GM23248 (cell line): ENCODE measurements around the gene ELFN1. TPM values are rescaled to one million over a fixed set of nuclear protein-coding genes. Genes with fewer than 3 reads are reported as not detected.

Experiments
- DNase-seq: peaks from one replicate; pipeline ENCODE4 v3.0.0-alpha.2; 2015
- H2AFZ ChIP-seq: fragments of 200-600 bp; sonication (generic); 2 replicates; pipeline ENCODE4 v1.6.1; 2016; ENCODE audit warnings: antibody characterized with exemption
- H3F3A ChIP-seq: fragments of 200-600 bp; sonication (generic); 2 replicates; pipeline ENCODE4 v1.6.1; 2016; ENCODE audit warnings: mild to moderate bottlenecking, antibody characterized with exemption, mixed run types; ENCODE audit not compliant: insufficient read depth
- H3K27ac ChIP-seq: fragments of 200-600 bp; sonication (generic); 2 replicates; pipeline ENCODE4 v1.5.1; 2016; ENCODE audit warnings: mild to moderate bottlenecking
- H3K27me3 ChIP-seq: fragments of 200-600 bp; sonication (generic); replicated peaks from 2 replicates; pipeline ENCODE4 v1.6.1; 2016; ENCODE audit warnings: mild to moderate bottlenecking; ENCODE audit not compliant: insufficient read depth
- H3K36me3 ChIP-seq: fragments of 200-600 bp; sonication (generic); 2 replicates; pipeline ENCODE4 v1.6.1; 2016; ENCODE audit warnings: low read depth, mild to moderate bottlenecking
- H3K4me1 ChIP-seq: fragments of 200-600 bp; sonication (generic); 2 replicates; pipeline ENCODE4 v1.6.1; 2016; ENCODE audit warnings: mild to moderate bottlenecking; ENCODE audit not compliant: insufficient read depth
- H3K4me2 ChIP-seq: fragments of 200-600 bp; sonication (generic); one replicate; pipeline ENCODE4 v1.6.1; 2016; ENCODE audit warnings: mild to moderate bottlenecking; ENCODE audit not compliant: unreplicated experiment
- H3K4me3 ChIP-seq: fragments of 200-600 bp; sonication (generic); 2 replicates; pipeline ENCODE4 v1.5.1; 2016; ENCODE audit warnings: mild to moderate bottlenecking
- H3K79me2 ChIP-seq: fragments of 200-600 bp; sonication (generic); 2 replicates; pipeline ENCODE4 v1.6.1; 2016; ENCODE audit warnings: mild to moderate bottlenecking; ENCODE audit not compliant: insufficient read depth
- H3K9ac ChIP-seq: fragments of 200-600 bp; sonication (generic); 2 replicates; pipeline ENCODE4 v1.6.1; 2016; ENCODE audit warnings: mild to moderate bottlenecking
- H3K9me2 ChIP-seq: fragments of 200-600 bp; sonication (generic); 2 replicates; pipeline ENCODE4 v1.6.1; 2016; ENCODE audit warnings: mixed run types, mild to moderate bottlenecking, moderate library complexity; ENCODE audit not compliant: insufficient read depth
- H3K9me3 ChIP-seq: fragments of 200-600 bp; sonication (generic); one replicate; pipeline ENCODE4 v1.6.1; 2017; ENCODE audit warnings: low read depth
- H4K20me1 ChIP-seq: fragments of 200-600 bp; sonication (generic); 2 replicates; pipeline ENCODE4 v1.6.0; 2016; ENCODE audit not compliant: insufficient read depth
- EZH2 ChIP-seq: fragments of 200-600 bp; sonication (generic); IDR thresholded peaks from 2 replicates; pipeline ENCODE4 v1.6.1; 2018; ENCODE audit warnings: antibody characterized with exemption, mild to moderate bottlenecking; ENCODE audit not compliant: insufficient read depth, poor library complexity, severe bottlenecking
- EZH2phosphoT487 ChIP-seq: fragments of 200-600 bp; sonication (generic); IDR thresholded peaks from 2 replicates; pipeline ENCODE4 v1.6.1; 2018; ENCODE audit warnings: antibody characterized with exemption, moderate library complexity, mild to moderate bottlenecking, low read depth; ENCODE audit not compliant: insufficient read depth
- WGBS, 2 experiments: methylation state at CpG; one replicate each; pipeline ENCODE4 v1.1.6; 2015 to 2017; ENCODE audit warnings: low lambda C conversion rate in 2 of 2, low coverage in 1 of 2; ENCODE audit errors: missing lambda C conversion rate in 2 of 2; 5-methylcytosine and 5-hydroxymethylcytosine counted together
- in situ Hi-C: fragments of 300-500 bp; cut with MboI; formaldehyde crosslinking; loops from 2 replicates; pipeline ENCODE4 v1.15.0; 2020
- polyA plus RNA-seq: library from polyadenylated mRNA; unstranded; fragments of >200 nt; fragmentation: Nextera tagmentation; extraction: Ambion mirVana; gene quantifications from 2 replicates; pipeline ENCODE4 v1.2.1, GENCODE V29; 2016
- total RNA-seq: library from RNA; depleted of rRNA; stranded (reverse); fragments of >200 nt; shearing (Covaris generic); gene quantifications from 2 replicates; pipeline ENCODE4 v1.2.3, GENCODE V29; 2014

ELFN1 gene
- total and polyA plus RNA-seq, 2 experiments from 2014 or later: 0.13 to 6.2 TPM

DNA sequence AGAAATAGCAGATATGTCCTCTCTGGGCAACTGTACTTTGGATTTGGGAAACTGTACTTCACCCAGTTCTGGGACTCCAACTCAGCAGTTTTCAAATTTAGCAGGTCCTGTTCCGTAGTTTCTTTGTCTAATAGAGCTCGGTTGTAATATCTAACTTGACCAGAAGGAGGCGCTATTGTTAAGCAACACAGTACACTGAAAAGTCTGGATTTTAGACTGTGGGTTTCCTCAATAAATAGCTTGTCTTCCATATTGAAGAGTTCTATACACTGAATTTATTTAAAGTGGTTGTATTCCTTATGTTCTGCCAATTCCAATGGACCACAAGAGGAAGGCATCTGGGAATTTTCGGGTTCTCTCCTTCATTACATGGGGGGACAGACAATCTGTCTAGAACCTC is 39.8 kb downstream of the ELFN1 start:
- Histone ChIP-seq H3K79me2 (no peaks in the 10 kb centered on the region), H4K20me1 (no peaks in the 10 kb centered on the region), H2AFZ (no peak overlapping the region), H3F3A (no peaks in the 10 kb centered on the region), H3K4me2 (no peak overlapping the region), H3K9me3 (no peaks in the 10 kb centered on the region), H3K27ac (no peak overlapping the region), H3K27me3 (no peaks in the 10 kb centered on the region), H3K9me2 (no peaks in the 10 kb centered on the region), H3K4me1 (no peaks in the 10 kb centered on the region), H3K9ac (no peak overlapping the region), H3K4me3 (no peak overlapping the region), H3K36me3 (no peaks in the 10 kb centered on the region)
- in situ Hi-C loops: no loop called here
- WGBS, 2 experiments: 70 to 80% methylated on average over 4 of the region's 4 CpGs
- no peak for TF ChIP-seq EZH2phosphoT487
- TF ChIP-seq EZH2: no peak
- no peak for DNase-seq

DNA sequence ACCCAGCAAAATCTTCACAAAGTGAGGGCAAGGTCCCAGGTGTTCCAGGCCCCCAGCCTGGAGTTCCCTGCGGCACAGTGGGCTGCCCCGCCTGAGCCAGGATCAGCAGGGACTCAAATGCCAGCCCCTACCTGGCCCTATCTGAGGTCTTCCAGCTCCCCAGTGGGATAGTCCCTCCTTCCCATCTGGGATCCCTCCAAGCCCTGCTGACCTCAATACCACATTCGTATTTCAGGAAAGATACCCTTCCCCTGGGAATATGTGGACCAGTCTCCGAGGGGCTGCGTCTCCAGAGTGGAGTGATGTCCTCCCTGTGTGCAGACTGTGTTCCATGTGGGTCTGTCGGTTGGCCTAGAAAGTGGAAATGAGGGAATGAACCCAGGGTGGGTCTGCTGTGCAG is 40.9 kb downstream of the ELFN1 start:
- no peak overlapping the region for H3K9ac ChIP-seq
- H3F3A ChIP-seq: no peaks in the 10 kb centered on the region
- no peak overlapping the region for H3K27ac ChIP-seq
- H4K20me1 ChIP-seq: no peaks in the 10 kb centered on the region
- 74 to 77% methylated on average over 6 of the region's 6 CpGs for WGBS, 2 experiments
- H3K4me2 ChIP-seq: no peak overlapping the region
- no peak overlapping the region for H2AFZ ChIP-seq
- no peaks in the 10 kb centered on the region for H3K9me2 ChIP-seq
- DNase-seq: no peak
- H3K4me1 ChIP-seq: no peaks in the 10 kb centered on the region
- H3K36me3 ChIP-seq: no peaks in the 10 kb centered on the region
- no peaks in the 10 kb centered on the region for H3K27me3 ChIP-seq
- H3K79me2 ChIP-seq: no peaks in the 10 kb centered on the region
- no peaks in the 10 kb centered on the region for H3K9me3 ChIP-seq
- no peak overlapping the region for H3K4me3 ChIP-seq
- in situ Hi-C loops: no loop called here
- TF ChIP-seq EZH2 (no peak), EZH2phosphoT487 (no peak)

- in situ Hi-C loops: no loop called here
- Histone ChIP-seq H3K27ac (no peak overlapping the region), H3K36me3 (no peaks in the 10 kb centered on the region), H3K4me3 (no peak overlapping the region), H3K4me1 (no peaks in the 10 kb centered on the region), H2AFZ (no peak overlapping the region), H3K27me3 (no peaks in the 10 kb centered on the region), H3F3A (no peaks in the 10 kb centered on the region), H3K9me2 (no peaks in the 10 kb centered on the region), H3K4me2 (no peak overlapping the region), H3K9me3 (no peaks in the 10 kb centered on the region), H4K20me1 (no peaks in the 10 kb centered on the region), H3K79me2 (no peaks in the 10 kb centered on the region), H3K9ac (no peak overlapping the region)
- no peak for TF ChIP-seq EZH2
- no peak for TF ChIP-seq EZH2phosphoT487
- WGBS, 2 experiments: 87 to 91% methylated on average over 18 of the region's 18 CpGs
- DNase-seq: no peak
Measured at GRCh38 chr7:1712907-1713501, 42.9 kb downstream of the ELFN1 start.

DNA sequence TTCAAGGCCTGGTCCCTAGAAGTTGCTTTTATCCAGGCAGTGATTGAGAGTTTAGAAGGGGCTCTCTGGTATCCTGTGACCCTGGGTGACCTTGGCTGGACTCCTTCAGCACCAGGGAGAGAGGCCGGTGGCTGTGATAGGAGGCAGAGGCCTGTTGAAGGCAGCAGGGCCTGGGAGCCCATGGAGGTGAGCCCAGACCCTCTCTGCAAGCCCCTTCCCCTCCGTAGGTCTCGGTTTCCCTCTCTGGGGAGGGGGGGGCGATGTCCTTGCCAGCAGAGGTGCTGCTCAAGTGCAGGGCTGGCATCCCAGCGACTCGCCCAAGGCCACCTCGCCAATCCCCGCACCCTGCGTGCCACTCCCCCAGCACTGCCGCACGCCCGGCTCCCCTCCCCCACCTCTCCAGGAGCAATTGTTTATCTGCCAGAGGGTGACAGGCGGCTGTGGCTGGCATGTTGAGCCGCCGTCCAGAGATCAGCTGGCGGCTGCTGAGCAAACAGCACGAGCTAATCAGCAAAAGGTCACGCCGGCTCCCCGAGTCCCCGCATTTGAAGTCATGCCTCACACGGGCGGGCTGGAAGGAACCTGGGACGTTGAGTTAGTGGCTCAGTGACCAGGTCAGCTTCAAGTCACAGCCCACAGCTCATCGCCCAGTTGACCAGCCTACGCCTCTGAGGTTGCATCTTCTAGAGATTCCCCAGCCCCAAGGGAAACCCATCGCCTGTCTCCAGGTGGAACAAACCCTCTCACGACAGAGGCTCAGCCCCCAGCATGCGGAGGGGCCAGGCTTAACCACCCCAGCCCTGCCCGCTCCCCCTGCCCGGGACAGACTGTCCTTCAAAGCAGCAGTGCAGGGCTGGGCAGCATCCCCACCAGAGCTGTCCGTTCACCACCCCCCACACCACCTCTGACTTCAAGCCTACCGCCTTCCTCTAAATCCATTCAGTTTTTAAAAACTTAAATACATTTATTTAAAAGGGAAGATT is 43.7 kb downstream of the ELFN1 start:
- no peaks in the 10 kb centered on the region for H3K9me2 ChIP-seq
- H4K20me1 ChIP-seq: no peaks in the 10 kb centered on the region
- in situ Hi-C loops: no loop called here
- no peaks in the 10 kb centered on the region for H3F3A ChIP-seq
- H3K4me2 ChIP-seq: no peak overlapping the region
- TF ChIP-seq EZH2: no peak
- TF ChIP-seq EZH2phosphoT487: no peak
- no peak overlapping the region for H2AFZ ChIP-seq
- no peak for DNase-seq
- no peaks in the 10 kb centered on the region for H3K4me1 ChIP-seq
- 63 to 64% methylated on average over 30 to 33 of the region's 33 CpGs for WGBS, 2 experiments
- no peak overlapping the region for H3K4me3 ChIP-seq
- no peaks in the 10 kb centered on the region for H3K9me3 ChIP-seq
- no peaks in the 10 kb centered on the region for H3K36me3 ChIP-seq
- no peaks in the 10 kb centered on the region for H3K27me3 ChIP-seq
- H3K79me2 ChIP-seq: no peaks in the 10 kb centered on the region
- H3K9ac ChIP-seq: no peak overlapping the region
- no peak overlapping the region for H3K27ac ChIP-seq
